Inflammatory macrophage treated with lipopolysaccharide for 1 hour (primary cell): ENCODE data around the gene TMEM141.
"Not testable (repeated sequence)": the region's sequence is repeated elsewhere in the genome, so short reads cannot be mapped to it uniquely, and the experiment has no call there.

ENCODE experiments used
- DNase-seq, 2 donors: peaks; one replicate each; pipeline ENCODE4 v3.0.0-alpha.2; 2020 to 2022

The TMEM141 gene

DNA sequence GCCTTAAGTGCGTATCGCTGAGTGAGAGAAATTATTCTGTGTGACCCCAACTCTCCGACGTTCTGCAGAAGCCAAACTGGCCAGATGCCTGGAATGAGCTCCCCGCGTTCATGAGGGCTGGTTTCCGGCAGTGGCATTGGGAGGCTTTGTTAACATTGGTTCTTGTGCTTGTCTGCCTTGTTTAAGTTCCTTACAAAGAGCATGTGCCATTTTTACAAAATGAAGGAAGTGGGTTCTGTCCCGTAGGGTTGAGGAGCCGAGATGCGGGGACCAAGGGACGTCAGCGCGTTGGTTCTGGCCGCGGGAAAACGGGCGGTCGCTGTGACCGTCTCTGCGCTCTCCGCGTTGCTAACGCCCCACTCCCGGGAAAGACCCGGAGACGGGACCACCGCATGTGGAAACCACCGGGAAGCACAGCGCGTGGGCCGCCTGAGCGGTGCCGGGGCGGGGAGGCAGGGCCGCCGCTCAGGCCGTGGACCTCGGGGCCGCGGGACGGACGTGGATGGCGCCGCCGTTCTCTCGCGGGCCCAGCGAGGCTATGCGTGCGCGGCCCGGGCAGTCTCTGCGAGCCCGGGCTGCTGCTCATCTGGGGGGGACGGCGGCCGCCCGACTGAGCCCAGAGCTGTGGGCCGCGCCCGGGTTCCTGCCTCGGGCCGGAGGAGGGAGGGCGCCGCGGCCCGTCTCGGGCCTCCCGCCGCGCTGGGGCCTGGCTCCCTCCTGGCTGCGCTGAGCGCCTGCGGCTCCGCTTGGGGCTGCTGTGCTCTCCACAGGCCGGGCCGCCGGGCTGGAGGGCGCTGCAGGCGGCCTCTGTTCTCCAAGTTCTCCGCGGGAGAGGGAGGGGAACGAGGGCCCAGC, 30.1 kb downstream of the TMEM141 start:
- peak in 1 of 2 donors; percentile 29 for DNase-seq

DNA sequence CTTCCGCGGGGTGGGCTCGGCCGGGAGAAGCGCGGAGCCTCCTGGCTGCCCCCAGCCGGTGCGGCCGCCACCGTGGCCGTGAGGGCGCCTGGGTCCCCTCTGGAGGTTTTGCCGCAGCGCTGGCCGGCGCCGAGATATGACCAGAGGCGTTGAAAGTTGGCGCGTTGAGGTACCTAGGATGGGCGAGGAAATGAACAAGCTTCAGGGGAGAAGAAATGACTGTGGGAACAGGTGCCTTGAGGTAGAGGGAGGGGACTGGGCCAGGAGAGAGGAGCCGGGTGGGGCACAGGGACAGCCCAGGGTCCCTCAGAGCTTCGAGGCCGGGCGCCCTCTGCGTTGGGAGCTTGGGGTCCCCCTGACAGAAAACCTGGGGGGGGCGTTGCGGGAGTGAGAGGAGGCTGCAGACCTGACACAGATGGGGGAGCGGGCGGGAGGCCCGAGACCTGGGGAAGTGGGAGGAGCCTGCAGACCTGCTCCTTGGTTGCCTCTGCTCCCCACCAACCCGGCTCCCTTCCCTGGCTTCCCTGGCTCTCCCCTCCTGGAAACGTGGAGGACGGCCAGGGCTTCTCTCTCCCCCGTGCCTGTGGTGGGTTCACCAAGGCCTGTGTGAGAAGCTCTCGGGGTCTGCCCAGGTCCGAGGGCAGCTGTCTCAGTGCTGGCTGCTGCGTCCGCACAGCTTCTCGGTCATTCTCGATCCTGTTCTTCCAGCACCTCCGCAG, 30.8 kb downstream of the TMEM141 start:
- no peak for DNase-seq

DNA sequence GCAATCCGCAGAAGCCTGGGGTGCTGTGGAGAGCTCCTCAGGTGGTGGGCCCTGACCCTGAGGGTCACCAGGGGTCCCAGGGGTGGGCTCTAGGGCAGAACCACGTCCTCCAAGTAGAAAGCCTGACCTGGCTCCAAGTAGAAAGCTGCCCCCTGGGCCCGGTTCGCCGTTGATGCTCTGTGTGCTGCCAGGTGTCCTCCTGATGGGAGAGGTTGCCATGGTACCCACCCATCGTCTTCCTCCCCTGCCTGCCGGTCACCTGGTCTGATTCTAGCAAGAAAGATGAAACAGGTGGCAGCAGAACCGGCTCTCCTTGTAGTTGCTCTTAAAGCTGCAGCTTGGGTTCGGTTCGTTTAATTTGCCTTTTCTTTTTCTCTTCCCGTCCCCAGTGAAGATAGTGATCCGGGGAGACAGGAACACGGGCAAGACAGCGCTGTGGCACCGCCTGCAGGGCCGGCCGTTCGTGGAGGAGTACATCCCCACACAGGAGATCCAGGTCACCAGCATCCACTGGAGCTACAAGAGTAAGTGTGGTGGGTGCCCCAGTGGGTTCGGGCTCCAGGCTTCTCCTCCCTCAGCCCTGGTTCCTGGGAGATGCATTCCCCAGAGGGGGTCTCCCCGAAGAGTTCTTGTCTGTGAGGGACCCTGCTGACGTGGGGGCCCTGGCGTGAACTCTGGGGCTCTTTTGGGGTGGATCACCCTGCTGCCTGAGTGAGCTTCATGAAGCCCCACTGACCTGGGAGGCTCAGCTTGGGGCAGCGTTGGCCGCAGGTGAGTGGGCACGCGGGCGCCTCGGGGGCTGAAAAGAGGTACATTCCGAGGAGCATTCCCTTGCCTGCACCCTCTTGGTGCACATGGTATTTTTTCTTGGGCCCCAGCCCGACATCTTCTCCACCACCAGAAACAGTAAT, 32.2 kb downstream of the TMEM141 start:
- DNase-seq = no peak

DNA sequence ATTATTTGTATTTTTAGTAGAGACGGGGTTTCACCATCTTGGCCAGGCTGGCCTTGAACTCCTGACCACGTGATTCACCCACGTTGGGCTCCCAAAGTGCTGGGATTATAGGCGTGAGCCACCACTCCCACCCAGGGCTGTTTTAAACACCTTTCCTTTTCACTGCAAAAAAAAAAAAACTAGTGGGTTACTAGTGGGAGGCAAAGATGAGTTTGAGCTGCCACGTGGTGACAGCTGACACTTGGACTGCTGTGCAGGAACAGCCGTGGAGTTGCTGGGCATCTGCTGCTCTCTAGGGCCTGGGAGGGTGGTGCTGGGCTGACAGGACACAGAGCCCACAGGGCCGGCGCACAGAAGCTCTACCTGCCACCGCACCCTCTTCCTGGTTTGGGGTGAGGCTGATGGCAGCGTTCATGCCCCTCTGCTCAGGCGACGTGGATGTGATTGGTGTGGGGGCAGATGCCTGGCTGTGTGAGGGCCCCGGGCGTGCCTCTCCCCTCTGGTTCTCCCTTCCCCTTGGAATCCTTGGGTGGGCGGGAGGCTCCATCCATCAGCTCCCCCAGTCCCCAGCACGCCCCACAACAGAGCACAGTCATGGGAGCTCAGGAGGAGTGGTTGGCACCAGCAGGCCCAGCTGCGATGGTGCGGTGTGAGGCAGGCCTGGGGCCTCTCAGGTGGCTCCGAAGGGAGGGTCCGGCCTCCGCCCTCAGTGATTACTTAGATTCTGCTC, 33.5 kb downstream of the TMEM141 start:
- DNase-seq = no peak

DNA sequence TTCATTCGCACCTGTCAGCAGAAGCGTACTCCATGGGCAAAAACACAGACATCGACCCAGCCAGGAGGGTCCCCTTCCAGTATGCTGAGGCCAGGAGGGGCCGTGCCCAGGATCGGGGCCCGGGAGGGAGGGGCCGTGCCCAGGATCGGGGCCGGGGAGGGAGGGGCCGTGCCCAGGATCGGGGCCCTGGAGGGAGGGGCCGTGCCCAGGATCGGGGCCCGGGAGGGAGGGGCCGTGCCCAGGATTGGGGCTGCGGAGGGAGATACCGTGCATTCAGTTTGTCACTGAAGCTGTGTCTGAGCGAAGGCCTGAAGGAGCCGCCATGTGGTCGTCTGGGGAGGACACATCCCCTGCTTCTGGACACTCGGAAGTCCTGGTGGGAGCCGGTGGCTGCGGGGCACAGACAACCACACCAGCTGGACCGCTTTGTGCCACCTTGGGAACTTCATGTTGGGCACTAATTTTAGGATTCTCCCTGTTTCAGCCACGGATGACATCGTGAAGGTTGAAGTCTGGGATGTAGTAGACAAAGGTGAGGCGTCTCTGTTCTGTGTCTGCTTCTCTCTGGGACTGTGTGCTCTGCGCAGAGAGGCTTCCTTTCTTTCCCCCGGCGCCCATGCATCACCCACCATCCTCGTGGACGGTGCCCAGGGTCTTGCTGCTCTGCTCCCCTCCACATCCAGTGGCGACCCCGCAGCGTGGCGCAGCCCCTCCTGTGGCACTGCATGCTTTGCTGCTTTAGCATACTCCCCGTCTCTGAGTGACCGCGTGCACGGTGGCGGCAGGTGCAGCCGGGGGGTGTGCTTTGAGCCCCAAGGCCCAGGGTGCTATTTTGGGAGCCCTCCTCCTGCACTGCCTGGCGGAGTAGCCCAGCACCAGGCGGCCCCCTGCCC, 34.4 kb downstream of the TMEM141 start:
- DNase-seq = no peak

DNA sequence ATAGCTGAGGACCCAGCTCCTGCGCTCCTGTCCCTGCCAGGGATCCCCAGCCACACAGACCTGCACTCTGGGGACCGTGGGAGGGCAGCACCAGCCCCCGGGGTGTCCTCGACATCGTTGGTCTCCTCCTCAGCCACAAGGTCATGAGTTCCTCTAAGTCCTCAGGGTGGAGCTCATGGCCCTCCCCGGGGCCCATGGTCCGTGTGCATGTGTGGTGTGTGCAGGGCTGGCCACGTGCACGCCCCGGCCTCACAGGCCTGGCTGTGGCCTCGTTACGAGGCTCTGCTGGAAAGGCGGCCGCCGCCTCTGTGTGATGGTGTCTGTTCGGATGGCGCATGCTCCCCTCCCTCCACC, 35.0 kb downstream of the TMEM141 start:
- DNase-seq = no peak

DNA sequence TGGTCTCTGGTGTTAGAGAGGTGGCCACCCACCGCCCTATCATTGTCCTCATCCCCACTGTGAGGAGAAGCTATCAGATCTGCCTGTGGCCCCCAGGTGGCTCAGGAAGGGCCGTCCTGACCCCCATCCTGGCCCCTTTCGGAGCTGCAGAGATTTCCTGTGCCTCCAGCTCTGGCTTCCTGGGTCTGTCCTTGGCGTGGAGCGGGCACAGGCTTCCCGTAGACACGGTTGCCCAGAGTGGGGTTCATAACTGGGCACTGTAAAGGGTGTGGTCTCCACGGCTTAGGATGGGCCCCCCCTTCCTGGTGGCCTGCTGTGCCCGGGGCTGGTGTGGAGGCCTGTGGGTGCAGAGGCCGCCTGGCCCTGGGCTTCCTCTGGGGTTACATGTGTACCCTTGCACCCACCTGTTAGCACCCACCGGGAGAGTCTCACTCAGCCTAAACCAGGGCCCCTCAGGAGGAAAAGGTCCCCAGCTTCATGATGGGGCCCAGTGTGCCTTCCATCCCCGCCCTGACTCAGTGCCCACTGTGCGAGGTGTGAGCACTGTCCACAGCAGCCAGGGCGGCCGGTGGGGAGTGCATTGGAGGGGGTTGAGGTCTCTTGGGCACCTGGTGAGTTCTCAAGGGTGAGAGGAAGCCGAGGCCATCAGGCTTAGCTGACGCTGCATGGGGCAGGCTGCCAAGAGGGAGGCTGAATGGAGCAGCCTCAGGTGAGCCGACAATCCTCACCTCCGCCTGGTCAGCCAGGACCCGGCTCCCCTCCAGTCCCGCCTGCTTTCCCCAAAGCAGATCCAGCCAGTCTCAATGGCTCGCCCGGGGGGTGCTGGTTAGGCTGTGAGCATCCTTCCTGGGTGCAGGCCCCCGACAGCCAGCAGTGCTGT, 35.8 kb downstream of the TMEM141 start:
- no peak for DNase-seq

DNA sequence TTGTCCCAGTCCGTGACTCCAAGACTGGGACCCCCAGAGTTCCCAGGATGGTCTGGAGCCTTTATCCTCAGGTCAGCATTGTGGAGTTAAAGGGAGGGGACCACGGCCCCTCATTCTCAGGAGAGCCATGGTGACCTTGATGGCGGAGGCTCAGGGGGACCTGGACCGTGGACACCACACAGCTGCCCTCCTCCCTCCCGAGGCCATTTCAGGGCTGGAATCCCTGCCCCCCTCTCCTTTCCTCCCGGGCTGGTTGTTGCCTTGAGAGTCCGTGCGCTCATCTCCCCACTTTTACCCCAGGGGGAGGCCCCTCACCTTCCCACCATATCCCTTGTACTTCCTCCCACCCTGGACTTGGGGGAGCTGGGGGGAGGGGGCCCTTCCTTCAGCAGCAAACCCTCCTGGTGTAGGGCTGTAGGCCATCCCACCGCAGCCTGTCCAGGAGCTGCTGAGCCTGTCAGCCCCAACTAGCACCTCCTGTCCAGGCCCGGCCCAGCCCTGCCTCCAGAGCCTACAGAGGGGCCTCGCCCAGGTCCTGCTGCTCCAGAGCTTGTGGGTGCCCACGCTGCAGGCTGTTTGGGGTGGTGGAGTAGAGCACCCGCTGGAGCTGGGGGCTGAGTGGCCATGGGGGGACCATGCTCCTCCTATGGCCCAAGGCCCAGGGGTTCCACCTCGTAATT, 36.8 kb downstream of the TMEM141 start:
- DNase-seq = no peak

DNA sequence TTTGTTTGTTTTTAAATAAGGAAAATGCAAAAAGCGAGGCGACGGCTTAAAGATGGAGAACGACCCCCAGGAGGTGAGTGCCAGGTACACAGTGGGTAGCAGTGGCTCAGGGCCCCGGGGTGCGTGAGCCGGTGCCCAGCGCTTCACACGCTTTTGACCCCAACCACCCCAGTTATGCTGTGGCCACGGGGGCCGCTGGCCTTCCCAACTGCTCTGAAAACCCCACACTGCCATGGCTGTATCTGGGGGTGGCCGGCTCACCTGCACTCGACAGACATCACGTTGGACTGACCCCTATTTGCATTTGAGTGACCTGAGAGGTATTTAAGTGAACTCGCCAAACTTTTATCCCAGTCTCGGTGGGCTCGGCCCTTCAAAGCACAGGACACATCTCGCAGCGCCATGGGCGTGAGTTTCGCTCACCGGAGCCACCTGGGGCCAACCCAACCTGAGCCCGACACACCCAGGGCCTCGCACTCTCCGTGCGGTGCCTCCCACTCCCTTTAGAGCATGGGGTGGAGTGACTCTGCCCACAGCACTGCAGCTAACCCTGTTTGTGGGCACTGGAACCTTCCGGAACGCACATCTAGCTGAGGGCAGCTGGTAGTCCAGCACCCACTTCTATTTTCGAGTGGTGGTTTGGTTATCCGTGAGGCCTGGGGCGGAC, 37.5 kb downstream of the TMEM141 start:
- DNase-seq = no peak

DNA sequence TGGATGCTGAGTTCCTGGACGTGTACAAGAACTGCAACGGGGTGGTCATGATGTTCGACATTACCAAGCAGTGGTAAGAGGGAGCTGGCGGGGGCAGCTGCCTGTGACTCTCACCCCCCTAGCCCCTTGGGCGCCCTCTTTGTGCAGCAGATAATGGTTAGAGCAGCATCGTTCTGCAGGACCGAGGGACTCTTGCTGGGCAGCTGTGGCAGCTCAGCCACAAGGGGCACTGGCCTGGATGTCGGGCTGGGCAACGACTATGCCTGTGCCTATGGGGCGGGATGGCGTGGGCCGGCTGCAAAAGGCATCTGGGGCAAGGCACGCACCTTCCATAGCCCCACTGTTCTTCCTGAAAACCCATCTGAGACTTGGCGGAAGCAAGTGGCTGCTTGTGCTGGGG, 38.3 kb downstream of the TMEM141 start:
- no peak for DNase-seq

DNA sequence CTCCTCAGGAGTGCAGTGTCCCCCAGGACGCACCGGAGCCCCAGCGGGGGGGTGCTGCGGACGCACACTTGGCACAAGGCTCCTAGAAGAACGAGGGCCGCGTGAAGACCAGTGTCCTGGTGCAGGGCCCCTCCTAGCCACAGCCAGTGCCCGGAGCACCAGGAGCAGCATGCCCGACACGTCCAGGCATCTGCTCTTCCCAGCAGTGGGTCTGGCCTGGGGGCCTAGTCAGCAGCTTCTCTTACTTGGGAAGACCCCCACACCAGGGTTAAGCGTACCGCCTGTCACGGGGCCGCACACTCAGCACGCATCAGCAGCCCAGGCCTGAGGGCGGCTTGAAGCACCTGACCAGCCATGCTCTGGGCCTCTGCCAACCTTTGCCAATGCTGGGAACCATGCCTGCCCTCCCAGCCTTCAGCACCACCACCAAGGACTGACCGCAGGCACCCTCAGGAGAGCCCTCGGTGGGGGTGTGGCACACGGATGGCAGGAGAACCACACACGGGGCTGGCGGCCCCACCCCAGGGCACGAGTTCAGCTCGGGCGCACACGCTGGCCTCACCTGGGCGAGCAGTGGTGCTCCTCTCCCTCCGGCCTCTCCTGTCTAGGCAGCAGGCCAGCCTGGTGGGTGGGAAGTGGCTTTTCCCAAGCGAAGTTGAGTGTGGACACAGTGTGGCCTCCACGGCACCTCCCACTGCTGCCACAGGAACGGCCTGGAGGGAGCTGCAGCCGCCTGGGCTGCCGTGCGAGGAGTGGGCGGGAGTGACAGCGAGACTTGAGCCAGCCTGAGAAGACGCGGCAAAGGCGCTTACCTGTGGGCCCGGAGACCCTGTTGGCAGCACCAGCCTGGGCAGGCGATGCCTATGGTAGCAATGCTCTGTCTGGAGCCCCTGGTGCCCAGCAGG, 39.1 kb downstream of the TMEM141 start:
- DNase-seq = no peak

DNA sequence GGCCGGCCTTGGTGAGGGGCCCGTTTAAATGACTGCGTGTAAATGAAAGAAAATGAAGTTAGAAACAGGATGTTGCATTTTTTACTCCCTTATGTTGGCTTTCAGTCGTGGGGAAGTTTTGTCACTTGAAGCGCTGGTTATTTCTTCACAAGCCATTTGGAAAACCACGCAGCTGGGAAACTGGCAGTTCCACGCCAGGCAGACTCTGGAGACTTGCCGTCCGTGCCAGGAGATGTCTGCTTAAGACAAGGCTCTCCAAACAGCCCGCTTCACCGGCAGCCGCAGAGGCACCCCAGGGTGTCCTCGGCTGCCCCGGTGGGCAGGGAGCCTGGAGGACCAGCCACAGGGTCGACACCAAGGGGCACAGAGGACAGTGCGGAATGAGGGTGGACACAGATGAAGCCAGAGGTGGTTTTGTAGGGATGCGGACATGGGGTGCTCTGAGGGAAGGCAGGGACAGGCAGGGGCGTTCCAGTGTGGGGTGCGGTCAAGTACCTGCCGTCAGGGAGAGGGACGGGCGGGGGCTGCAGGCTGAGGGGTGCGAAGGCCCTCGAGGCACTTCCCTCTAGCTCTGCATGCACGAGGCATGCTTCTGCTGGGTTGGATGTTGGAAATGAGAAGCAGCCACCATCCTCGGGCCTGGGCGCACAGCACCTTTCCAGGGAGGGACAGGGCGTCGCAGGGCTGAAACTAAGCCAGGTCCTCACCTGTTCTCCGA, 40.0 kb downstream of the TMEM141 start:
- DNase-seq = no peak

DNA sequence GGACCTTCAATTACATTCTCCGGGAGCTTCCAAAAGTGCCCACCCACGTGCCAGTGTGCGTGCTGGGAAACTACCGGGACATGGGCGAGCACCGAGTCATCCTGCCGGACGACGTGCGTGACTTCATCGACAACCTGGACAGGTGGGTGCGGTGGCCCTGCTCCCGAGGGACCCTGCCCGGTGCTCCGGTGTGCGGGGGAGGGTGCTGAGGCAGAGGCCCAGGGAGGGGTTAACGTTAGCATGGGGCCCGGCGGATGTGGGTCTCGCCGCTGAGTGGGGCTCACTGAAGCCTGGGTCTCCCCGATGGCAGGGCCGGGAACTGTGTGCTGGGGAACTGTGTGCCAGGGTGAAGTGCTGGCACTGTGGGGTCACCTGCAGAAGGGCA, 40.6 kb downstream of the TMEM141 start:
- DNase-seq = no peak

DNA sequence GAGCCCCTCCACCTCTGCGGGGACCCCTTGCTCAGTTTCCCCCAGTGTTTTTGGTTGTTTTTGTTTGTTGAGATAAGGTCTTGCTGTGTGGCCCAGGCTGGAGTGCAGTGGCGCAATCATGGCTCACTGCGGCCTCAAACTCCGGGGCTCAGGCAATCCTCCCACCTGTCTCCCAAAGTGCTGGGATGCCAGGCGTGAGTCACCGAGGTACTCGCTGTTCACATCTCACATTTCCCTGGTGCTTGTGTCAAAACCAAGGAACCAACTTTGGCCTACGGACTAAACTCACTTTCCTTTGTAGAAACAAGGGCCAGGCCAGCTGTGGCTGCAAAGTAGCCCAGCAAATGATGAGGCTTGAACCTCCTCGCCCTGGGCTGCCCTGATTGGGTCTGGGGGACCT, 41.4 kb downstream of the TMEM141 start:
- DNase-seq = no peak

DNA sequence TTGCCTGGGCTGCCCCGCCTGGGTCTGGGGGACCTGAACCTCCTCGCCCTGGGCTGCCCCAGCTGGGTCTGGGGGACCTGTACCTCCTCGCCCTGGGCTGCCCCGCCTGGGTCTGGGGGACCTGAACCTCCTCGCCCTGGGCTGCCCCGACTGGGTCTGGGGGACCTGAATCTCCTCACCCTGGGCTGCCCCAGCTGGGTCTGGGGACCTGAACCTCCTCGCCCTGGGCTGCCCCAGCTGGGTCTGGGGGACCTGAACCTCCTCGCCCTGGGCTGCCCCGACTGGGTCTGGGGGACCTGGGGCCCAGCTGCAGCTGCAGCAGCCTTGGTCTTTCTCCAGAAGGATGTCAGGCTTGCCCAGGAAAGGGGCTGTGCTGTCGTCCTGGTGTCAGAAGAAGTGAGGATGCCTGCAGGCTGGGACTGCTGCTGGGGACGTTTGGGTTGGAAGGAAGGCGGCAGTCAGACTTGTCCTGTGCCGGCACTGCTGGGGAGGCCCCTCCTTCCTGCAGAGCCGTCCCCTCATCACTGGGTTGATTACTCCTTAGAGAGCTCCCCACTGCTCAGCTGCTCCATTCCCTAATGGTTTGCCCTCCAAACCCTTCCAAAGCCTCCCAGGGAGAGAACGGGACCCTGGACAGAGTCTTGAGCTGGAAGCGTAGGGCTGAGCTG, 42.4 kb downstream of the TMEM141 start:
- not testable (repeated sequence) for DNase-seq

DNA sequence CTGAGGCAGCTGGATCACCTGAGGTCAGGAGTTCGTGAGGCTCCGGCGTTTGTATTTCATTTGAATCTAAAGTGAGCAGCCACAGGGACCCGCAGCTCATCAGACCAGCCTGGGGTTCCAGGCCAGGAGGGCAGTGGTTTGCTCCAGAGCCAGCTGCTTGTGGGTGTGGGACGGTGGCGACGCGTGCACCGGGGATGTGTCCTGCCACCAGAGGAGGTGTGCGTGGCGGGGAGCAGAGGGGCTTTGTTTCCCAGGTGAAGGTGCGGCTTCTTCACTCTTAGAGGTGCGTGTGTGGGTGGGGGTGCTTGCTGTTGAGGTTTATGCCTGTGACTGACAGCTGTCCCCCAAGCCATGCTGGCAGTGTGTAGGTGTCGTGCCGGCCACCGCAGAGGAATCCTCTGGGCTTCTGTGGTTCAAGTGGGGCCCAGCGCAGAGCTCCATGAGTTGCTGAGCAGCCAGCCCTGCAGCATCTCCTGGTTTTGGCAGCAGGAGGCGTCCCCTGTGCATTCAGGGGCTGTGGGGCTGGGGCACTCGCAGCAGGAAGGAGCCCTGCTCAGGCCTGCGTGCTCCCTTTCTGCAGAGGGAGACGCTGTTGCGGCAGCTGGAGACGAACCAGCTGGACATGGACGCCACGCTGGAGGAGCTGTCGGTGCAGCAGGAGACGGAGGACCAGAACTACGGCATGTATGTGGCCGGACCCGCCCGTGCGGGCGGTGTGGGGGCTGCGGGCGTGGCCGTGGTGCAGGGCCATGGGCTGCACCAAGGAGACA, 44.2 kb downstream of the TMEM141 start:
- DNase-seq = no peak
